ENCODE measurements around the gene CAND1. TPM values are rescaled to one million over a fixed set of nuclear protein-coding genes. Genes with fewer than 3 reads are reported as not detected.
"Not testable (repeated sequence)": the region's sequence is repeated elsewhere in the genome, so short reads cannot be mapped to it uniquely, and the experiment has no call there.

Gene CAND1
- total and polyA plus RNA-seq, 12 donors: 10.2 to 57.2 (median 35.4) TPM

DNA sequence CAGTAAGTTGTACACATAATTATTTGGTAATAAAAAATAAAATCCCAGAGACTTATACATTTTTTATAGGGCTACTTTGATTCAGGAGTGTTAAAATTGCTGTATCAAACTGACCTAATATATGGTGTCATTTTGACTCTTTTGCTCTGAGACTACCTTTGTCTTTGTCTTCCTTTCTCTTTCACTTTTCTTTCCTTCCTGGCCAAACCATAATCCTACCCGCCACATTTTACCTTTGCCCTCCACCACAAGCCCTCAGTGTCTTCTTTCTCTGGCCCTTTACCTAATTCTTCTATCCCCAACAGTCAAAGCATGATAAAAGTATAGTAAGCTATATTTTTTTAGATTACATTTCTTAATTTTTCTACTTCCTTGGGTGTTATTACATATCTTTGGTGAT, 62.0 kb downstream of the CAND1 start:
- intact Hi-C loops (cut with DNase I): no loop called here
- Histone ChIP-seq H3K27me3 (no peaks in the 10 kb centered on the region), H3K9me3 (peaks cover 0 to 8% (median 0%) of the 10 kb centered on the region in 11 donors), H3K4me3 (no peak overlapping the region), H3K27ac (no peak overlapping the region), H3K4me1 (no peaks in the 10 kb centered on the region), H3K36me3 (no peaks in the 10 kb centered on the region)
- ATAC-seq: no peak
- 81 to 92% methylated on average over 1 of the region's 1 CpG for WGBS, 2 donors
- TF ChIP-seq, protein P1, sequence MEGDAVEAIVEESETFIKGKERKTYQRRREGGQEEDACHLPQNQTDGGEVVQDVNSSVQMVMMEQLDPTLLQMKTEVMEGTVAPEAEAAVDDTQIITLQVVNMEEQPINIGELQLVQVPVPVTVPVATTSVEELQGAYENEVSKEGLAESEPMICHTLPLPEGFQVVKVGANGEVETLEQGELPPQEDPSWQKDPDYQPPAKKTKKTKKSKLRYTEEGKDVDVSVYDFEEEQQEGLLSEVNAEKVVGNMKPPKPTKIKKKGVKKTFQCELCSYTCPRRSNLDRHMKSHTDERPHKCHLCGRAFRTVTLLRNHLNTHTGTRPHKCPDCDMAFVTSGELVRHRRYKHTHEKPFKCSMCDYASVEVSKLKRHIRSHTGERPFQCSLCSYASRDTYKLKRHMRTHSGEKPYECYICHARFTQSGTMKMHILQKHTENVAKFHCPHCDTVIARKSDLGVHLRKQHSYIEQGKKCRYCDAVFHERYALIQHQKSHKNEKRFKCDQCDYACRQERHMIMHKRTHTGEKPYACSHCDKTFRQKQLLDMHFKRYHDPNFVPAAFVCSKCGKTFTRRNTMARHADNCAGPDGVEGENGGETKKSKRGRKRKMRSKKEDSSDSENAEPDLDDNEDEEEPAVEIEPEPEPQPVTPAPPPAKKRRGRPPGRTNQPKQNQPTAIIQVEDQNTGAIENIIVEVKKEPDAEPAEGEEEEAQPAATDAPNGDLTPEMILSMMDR (IDR thresholded peaks at IDR 0.05): no peak
- DNase-seq: no peak

DNA sequence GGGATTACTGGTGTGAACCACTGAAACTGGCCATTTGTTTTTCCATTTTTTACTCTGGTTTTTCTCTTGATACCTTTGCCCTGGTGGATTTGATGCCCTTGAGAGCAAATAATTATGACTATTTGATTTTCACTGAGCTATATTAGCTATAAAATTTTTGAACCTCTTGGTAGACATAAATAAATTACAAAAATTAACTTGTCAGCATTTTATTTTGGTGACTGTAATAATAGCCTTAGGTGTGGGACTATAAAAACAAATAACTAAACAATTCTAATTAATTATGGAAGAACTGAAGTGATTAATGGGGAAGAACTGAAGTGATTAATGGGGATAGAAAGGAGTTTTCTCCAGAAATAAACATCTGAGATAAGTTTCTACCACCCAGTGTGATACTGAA, 62.7 kb downstream of the CAND1 start:
- ATAC-seq (no peak), DNase-seq (no peak)
- H3K4me3 ChIP-seq: no peak overlapping the region
- H3K9me3 ChIP-seq: peaks cover 0 to 8% (median 0%) of the 10 kb centered on the region in 11 donors
- intact Hi-C loops (cut with DNase I): no loop called here
- no peak overlapping the region for H3K27ac ChIP-seq
- H3K27me3 ChIP-seq: no peaks in the 10 kb centered on the region
- H3K4me1 ChIP-seq: no peaks in the 10 kb centered on the region
- H3K36me3 ChIP-seq: no peaks in the 10 kb centered on the region
- TF ChIP-seq, protein P1 (IDR thresholded peaks at IDR 0.05): no peak

DNA sequence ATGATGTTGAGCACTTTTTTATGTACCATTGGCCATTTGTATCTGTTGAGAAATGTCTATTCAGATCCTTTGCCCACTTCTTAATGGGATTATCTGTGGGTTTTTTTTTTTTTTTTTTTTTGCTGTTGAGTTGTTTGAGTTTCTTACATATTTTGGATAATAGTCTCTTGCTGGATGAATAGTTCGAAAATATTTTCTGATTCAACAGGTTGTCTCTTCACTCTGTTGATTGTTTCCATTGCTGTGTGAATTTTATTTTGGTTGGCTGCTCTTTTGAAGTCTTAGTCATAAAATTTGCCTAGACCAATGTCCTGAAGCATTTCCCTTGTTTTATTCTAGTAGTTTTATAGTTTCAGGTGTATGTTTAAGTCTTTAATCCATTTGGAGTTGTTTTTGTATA, 64.5 kb downstream of the CAND1 start:
- WGBS, 2 donors: 90 to 94% methylated on average over 1 of the region's 1 CpG
- no peak for ATAC-seq
- intact Hi-C loops (cut with DNase I): no loop called here
- Histone ChIP-seq H3K9me3 (peaks cover 0 to 20% (median 6%) of the 10 kb centered on the region in 11 donors), H3K4me3 (no peak overlapping the region), H3K27me3 (no peaks in the 10 kb centered on the region), H3K27ac (no peak overlapping the region), H3K4me1 (no peaks in the 10 kb centered on the region), H3K36me3 (no peaks in the 10 kb centered on the region)
- TF ChIP-seq, protein P1 (IDR thresholded peaks at IDR 0.05): no peak
- no peak for DNase-seq

DNA sequence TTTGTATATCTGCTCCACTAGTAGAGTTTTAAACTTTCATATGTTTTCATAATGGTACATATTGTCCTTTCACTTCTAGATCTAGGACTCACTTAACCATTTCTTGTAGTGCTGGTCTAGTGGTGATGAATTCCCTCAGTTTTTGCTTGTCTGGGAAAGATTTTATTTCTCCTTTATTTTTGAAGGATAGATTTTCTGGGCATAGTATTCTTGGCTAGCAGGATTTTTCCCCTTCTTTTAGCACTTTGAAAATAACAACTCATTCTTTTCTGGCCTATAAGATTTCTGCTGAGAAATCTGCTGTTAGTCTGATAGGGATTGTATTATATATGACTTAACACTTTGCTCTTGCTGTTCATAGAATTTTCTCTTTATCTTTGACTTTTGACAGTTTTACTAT, 69.3 kb downstream of the CAND1 start:
- Histone ChIP-seq H3K36me3 (no peaks in the 10 kb centered on the region), H3K4me3 (no peak overlapping the region), H3K27me3 (no peaks in the 10 kb centered on the region), H3K9me3 (peaks cover 0 to 31% (median 12%) of the 10 kb centered on the region in 11 donors), H3K27ac (no peak overlapping the region), H3K4me1 (no peaks in the 10 kb centered on the region)
- no peak for ATAC-seq
- DNase-seq: no peak
- TF ChIP-seq, protein P1 (IDR thresholded peaks at IDR 0.05): no peak
- intact Hi-C loops (cut with DNase I): no loop called here

DNA sequence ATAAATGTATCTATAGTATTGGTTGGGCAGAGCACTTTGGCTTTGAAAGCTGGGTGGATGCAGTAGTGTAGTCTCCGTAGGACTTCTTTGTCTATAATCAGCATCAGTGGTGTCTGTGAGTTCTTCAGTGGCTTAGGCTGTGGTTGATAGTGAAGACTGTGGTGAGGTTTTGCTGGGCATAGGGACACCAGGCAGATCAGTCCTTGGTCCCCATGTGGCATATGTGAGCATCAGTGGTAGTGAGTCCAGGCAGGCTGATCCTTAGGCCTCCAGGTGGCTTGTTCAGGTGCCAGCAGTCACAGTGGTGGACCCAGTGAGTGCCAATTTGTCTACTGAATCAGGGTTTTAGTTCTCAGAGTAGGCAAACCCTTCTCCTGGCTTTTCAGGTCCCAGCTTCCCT, 70.4 kb downstream of the CAND1 start:
- no peak for DNase-seq
- H3K4me3 ChIP-seq: no peak overlapping the region
- TF ChIP-seq, protein P1 (IDR thresholded peaks at IDR 0.05): no peak
- WGBS, 2 donors: 92 to 96% methylated on average over 1 of the region's 1 CpG
- no peaks in the 10 kb centered on the region for H3K36me3 ChIP-seq
- H3K27me3 ChIP-seq: no peaks in the 10 kb centered on the region
- H3K4me1 ChIP-seq: no peaks in the 10 kb centered on the region
- ATAC-seq: no peak
- no peak overlapping the region for H3K27ac ChIP-seq
- H3K9me3 ChIP-seq: peaks cover 0 to 28% (median 12%) of the 10 kb centered on the region in 11 donors
- intact Hi-C loops (cut with DNase I): no loop called here

DNA sequence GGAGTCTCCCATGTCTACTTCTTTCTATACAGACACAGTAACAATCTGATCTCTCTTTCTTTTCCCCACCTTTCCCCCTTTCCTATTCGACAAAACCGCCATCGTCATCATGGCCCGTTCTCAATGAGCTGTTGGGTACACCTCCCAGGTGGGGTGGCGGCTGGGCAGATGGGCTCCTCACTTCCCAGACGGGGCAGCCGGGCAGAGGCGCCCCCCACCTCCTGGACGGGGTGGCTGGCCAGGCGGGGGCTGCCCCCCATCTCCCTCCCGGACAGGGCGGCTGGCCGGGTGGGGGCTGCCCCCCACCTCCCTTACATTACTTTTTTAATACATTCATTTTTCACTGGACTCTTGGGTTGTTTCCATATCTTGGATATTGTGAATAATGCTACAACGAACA, 71.9 kb downstream of the CAND1 start:
- H3K27ac ChIP-seq; ATAC-seq; H3K36me3 ChIP-seq; H3K4me3 ChIP-seq; H3K4me1 ChIP-seq; H3K27me3 ChIP-seq; DNase-seq; intact Hi-C loops (cut with DNase I): not testable (repeated sequence)
- 92 to 94% methylated on average over 14 of the region's 14 CpGs for WGBS, 2 donors
- H3K9me3 ChIP-seq: peaks cover 0 to 29% (median 12%) of the 10 kb centered on the region in 11 donors
